Measurements from ENCODE around the gene UTP15.
A peak's percentile ranks its signal among the peaks of the same experiment; 100 is the strongest.

Gene UTP15

DNA sequence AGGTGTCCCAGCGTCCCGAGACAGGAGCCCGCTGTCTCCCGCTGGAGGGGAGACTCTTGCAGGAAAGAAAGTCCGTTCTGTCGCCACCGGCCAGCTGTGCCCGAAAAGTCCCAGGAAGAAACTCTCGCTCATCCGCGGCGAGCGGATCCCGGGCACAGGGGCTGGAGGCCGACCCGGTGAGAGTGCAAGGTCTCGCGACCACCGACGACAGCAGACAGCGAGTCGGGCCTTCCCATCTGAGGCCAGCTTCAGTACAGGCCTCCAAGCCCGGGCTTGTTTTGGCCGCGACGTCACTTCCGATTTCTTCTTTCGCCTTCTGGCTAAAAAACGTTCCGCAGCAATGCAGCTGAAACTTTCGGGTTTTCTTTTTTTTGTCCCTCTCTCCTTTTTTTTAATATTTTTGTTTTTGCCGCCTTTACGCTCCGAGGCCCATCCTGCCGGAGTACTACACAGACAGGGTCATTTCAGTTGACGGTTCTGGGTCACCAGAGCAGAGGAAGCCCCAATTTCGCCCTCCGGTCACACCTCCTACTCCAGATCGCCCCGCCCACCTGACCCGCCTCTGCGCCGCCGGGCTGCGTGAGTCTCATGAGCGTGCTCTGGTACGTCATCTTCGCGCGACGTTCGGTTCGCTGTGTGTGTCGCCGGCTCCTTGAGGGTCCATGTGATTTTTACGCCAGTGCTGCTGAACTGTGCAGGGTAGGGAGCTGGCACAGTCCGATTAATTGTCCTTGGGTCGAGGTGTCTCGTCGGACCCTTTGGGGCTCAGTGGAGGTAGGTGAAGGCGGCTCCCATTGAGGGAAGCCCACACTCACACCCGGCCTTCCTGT is at the start of gene UTP15, which contains the start of gene ANKRA2:
UTP15 (plus strand) TSS at position 605 of the 830 bp plus-strand sequence. CDS start 1,602 bp downstream, outside the sequence.
ANKRA2 (minus strand) TSS at position 501 of the 830 bp plus-strand sequence. CDS start 2,758 bp downstream, outside the sequence.
- Mint-ChIP-seq H3K27ac (peak within 1 kb of the TSS; percentile 98), H3K4me1 (ENCODE audit: low read depth) (peaks cover 45% of the 10 kb centered on the region), H3K36me3 (ENCODE audit: low read depth) (peaks cover 66% of the 10 kb centered on the region), H3K27me3 (no peaks in the 10 kb centered on the region), H3K9me3 (no peaks in the 10 kb centered on the region), H3K4me3 (peak within 1 kb of the TSS; percentile 94)
- DNase-seq: peak; percentile 99

- H3K4me3 Mint-ChIP-seq: peak overlapping the region; percentile 28
Measured at GRCh38 chr5:73519531-73520283, 45.8 kb upstream of the UTP15 start.

GRCh38 chr5:73522989-73523388 is 42.6 kb upstream of the UTP15 start:
- DNase-seq: no peak
- Mint-ChIP-seq H3K27ac (no peak overlapping the region), H3K9me3 (no peaks in the 10 kb centered on the region), H3K4me1 (ENCODE audit: low read depth) (peaks cover 7% of the 10 kb centered on the region), H3K4me3 (no peak overlapping the region), H3K36me3 (ENCODE audit: low read depth) (no peaks in the 10 kb centered on the region), H3K27me3 (no peaks in the 10 kb centered on the region)

More at GRCh38 chr5:73519531-73520283, 45.8 kb upstream of the UTP15 start:
- DNase-seq: peak; percentile 64
- Mint-ChIP-seq H3K9me3 (no peaks in the 10 kb centered on the region), H3K27me3 (no peaks in the 10 kb centered on the region), H3K27ac (peak overlapping the region; percentile 58), H3K36me3 (ENCODE audit: low read depth) (no peaks in the 10 kb centered on the region), H3K4me1 (ENCODE audit: low read depth) (peaks cover 7% of the 10 kb centered on the region)

- Mint-ChIP-seq H3K27ac (no peak overlapping the region), H3K4me3 (no peak overlapping the region), H3K4me1 (ENCODE audit: low read depth) (peaks cover 7% of the 10 kb centered on the region), H3K9me3 (no peaks in the 10 kb centered on the region), H3K27me3 (no peaks in the 10 kb centered on the region), H3K36me3 (ENCODE audit: low read depth) (no peaks in the 10 kb centered on the region)
- no peak for DNase-seq
Measured at GRCh38 chr5:73523861-73524260, 41.7 kb upstream of the UTP15 start.

GRCh38 chr5:73525606-73526203 is 39.8 kb upstream of the UTP15 start:
- H3K36me3 Mint-ChIP-seq (ENCODE audit: low read depth): no peaks in the 10 kb centered on the region
- H3K27me3 Mint-ChIP-seq: peaks cover 7% of the 10 kb centered on the region
- H3K4me1 Mint-ChIP-seq (ENCODE audit: low read depth): no peaks in the 10 kb centered on the region
- no peak for DNase-seq
- no peak overlapping the region for H3K4me3 Mint-ChIP-seq
- no peak overlapping the region for H3K27ac Mint-ChIP-seq
- no peaks in the 10 kb centered on the region for H3K9me3 Mint-ChIP-seq

DNA sequence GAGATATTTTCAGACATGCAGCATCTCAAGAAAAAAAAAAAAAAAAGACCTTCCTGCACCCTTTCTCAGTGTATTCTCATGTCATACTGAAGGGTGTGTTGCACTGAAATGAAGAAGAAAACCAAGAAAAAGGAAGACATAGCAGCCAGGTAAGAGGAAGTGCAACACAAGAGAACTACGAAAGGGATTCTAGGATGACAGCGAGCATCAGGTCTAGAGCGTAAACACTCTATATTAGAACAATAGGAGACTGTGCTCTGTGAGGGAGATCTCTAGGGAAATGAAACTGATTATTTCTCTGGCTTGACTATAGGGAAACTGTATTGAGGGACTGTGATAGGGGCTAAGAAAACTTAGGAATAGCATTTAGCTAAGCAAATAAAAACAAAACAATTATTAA is 37.3 kb upstream of the UTP15 start:
- peaks cover 19% of the 10 kb centered on the region for H3K27me3 Mint-ChIP-seq
- H3K27ac Mint-ChIP-seq: no peak overlapping the region
- no peaks in the 10 kb centered on the region for H3K36me3 Mint-ChIP-seq (ENCODE audit: low read depth)
- no peak overlapping the region for H3K4me3 Mint-ChIP-seq
- H3K9me3 Mint-ChIP-seq: no peaks in the 10 kb centered on the region
- H3K4me1 Mint-ChIP-seq (ENCODE audit: low read depth): no peaks in the 10 kb centered on the region
- no peak for DNase-seq

GRCh38 chr5:73529081-73529480 is 36.5 kb upstream of the UTP15 start:
- no peaks in the 10 kb centered on the region for H3K36me3 Mint-ChIP-seq (ENCODE audit: low read depth)
- H3K27ac Mint-ChIP-seq: no peak overlapping the region
- H3K27me3 Mint-ChIP-seq: peaks cover 20% of the 10 kb centered on the region
- H3K4me3 Mint-ChIP-seq: no peak overlapping the region
- DNase-seq: no peak
- no peaks in the 10 kb centered on the region for H3K9me3 Mint-ChIP-seq
- H3K4me1 Mint-ChIP-seq (ENCODE audit: low read depth): no peaks in the 10 kb centered on the region

- DNase-seq: no peak
- H3K9me3 Mint-ChIP-seq: no peaks in the 10 kb centered on the region
- H3K4me3 Mint-ChIP-seq: no peak overlapping the region
- H3K27me3 Mint-ChIP-seq: peaks cover 28% of the 10 kb centered on the region
- no peak overlapping the region for H3K27ac Mint-ChIP-seq
- H3K4me1 Mint-ChIP-seq (ENCODE audit: low read depth): no peaks in the 10 kb centered on the region
- H3K36me3 Mint-ChIP-seq (ENCODE audit: low read depth): no peaks in the 10 kb centered on the region
Measured at GRCh38 chr5:73531356-73531755, 34.2 kb upstream of the UTP15 start.

GRCh38 chr5:73532195-73532594 is 33.3 kb upstream of the UTP15 start:
- Mint-ChIP-seq H3K4me3 (no peak overlapping the region), H3K27ac (no peak overlapping the region), H3K9me3 (no peaks in the 10 kb centered on the region), H3K27me3 (peaks cover 28% of the 10 kb centered on the region), H3K4me1 (ENCODE audit: low read depth) (no peaks in the 10 kb centered on the region), H3K36me3 (ENCODE audit: low read depth) (no peaks in the 10 kb centered on the region)
- no peak for DNase-seq

- peaks cover 30% of the 10 kb centered on the region for H3K27me3 Mint-ChIP-seq
- H3K9me3 Mint-ChIP-seq: no peaks in the 10 kb centered on the region
- no peak overlapping the region for H3K4me3 Mint-ChIP-seq
- no peaks in the 10 kb centered on the region for H3K4me1 Mint-ChIP-seq (ENCODE audit: low read depth)
- no peak overlapping the region for H3K27ac Mint-ChIP-seq
- H3K36me3 Mint-ChIP-seq (ENCODE audit: low read depth): no peaks in the 10 kb centered on the region
- no peak for DNase-seq
Measured at GRCh38 chr5:73534011-73534644, 31.4 kb upstream of the UTP15 start.

DNA sequence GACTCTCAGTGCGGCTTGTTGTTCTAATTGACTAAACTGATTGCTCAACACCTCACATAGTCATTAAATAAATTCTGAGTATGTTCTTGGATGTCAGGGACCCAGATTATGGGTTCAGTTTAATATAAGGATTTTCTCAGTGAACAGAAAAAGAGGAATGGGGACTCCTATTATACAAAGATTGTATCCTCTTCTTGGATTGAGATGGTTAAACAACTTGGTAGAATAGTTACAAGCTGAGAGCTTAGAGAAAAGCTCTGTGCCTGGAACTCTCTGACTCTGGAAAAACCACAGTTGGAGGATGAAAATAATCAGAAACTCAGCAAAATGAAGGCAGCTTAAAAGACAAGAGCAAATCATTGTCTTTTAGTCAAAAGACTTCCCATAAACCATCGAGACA is 30.6 kb upstream of the UTP15 start:
- H3K4me3 Mint-ChIP-seq: no peak overlapping the region

GRCh38 chr5:73539730-73540129 is 25.8 kb upstream of the UTP15 start:
- peaks cover 33% of the 10 kb centered on the region for H3K27me3 Mint-ChIP-seq
- no peak overlapping the region for H3K4me3 Mint-ChIP-seq
- H3K9me3 Mint-ChIP-seq: no peaks in the 10 kb centered on the region
- DNase-seq: no peak
- H3K36me3 Mint-ChIP-seq (ENCODE audit: low read depth): no peaks in the 10 kb centered on the region
- no peaks in the 10 kb centered on the region for H3K4me1 Mint-ChIP-seq (ENCODE audit: low read depth)
- H3K27ac Mint-ChIP-seq: no peak overlapping the region

More for the DNA sequence above, 30.6 kb upstream of the UTP15 start:
- DNase-seq: no peak
- no peaks in the 10 kb centered on the region for H3K9me3 Mint-ChIP-seq
- H3K27me3 Mint-ChIP-seq: peaks cover 33% of the 10 kb centered on the region
- no peaks in the 10 kb centered on the region for H3K36me3 Mint-ChIP-seq (ENCODE audit: low read depth)
- H3K27ac Mint-ChIP-seq: no peak overlapping the region
- H3K4me1 Mint-ChIP-seq (ENCODE audit: low read depth): no peaks in the 10 kb centered on the region

- peaks cover 32% of the 10 kb centered on the region for H3K27me3 Mint-ChIP-seq
- no peaks in the 10 kb centered on the region for H3K36me3 Mint-ChIP-seq (ENCODE audit: low read depth)
- no peaks in the 10 kb centered on the region for H3K9me3 Mint-ChIP-seq
- H3K27ac Mint-ChIP-seq: no peak overlapping the region
- no peak overlapping the region for H3K4me3 Mint-ChIP-seq
- DNase-seq: no peak
- H3K4me1 Mint-ChIP-seq (ENCODE audit: low read depth): no peaks in the 10 kb centered on the region
Measured at GRCh38 chr5:73540192-73540591, 25.4 kb upstream of the UTP15 start.

- no peaks in the 10 kb centered on the region for H3K36me3 Mint-ChIP-seq (ENCODE audit: low read depth)
- no peaks in the 10 kb centered on the region for H3K4me1 Mint-ChIP-seq (ENCODE audit: low read depth)
- H3K27me3 Mint-ChIP-seq: peaks cover 36% of the 10 kb centered on the region
- no peaks in the 10 kb centered on the region for H3K9me3 Mint-ChIP-seq
- no peak overlapping the region for H3K27ac Mint-ChIP-seq
- H3K4me3 Mint-ChIP-seq: no peak overlapping the region
- no peak for DNase-seq
Measured at GRCh38 chr5:73542020-73542419, 23.5 kb upstream of the UTP15 start.

Measured in activated T-cell treated with anti-CD3 and anti-CD28 coated beads, Interleukin-2, amount 50 U/mL, for 24 hours (primary cell).